GM19452 (cell line): ENCODE measurements around the gene EPC2.
"Not testable (repeated sequence)": the region's sequence is repeated elsewhere in the genome, so short reads cannot be mapped to it uniquely, and the experiment has no call there.

ENCODE experiments used
- ATAC-seq: cut with Tn5 transposase; IDR thresholded peaks from one replicate; pipeline ENCODE4 v1.9.1; 2021; ENCODE audit not compliant: unreplicated experiment

EPC2 gene

DNA sequence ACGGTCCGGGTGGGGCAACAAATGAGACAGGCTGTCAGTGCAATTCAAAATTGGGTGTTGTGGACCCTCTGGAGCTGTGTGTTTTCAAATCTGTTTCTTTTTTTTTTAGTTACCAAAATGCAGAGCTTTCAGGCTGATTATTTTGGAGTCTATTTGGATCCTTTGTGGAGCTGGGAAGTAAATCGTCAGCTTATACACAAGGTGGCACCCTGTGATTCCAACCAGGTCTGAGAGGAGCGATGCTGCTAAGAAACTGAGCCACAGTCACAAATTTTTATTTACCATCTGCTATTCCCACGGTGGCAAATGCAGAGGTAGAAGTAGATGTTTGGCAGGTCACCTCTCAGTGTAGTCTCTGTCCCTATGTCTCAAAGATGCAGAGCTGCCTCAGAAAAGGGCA is 3.8 kb upstream of the EPC2 start:
- ATAC-seq = no peak

- ATAC-seq = no peak
Measured at GRCh38 chr2:148642112-148642744, 2.3 kb upstream of the EPC2 start.

- ATAC-seq = no peak
Measured at GRCh38 chr2:148642891-148643416, 1.6 kb upstream of the EPC2 start.

GRCh38 chr2:148643421-148643820 is 1.1 kb upstream of the EPC2 start:
- peak; percentile 20 for ATAC-seq

DNA sequence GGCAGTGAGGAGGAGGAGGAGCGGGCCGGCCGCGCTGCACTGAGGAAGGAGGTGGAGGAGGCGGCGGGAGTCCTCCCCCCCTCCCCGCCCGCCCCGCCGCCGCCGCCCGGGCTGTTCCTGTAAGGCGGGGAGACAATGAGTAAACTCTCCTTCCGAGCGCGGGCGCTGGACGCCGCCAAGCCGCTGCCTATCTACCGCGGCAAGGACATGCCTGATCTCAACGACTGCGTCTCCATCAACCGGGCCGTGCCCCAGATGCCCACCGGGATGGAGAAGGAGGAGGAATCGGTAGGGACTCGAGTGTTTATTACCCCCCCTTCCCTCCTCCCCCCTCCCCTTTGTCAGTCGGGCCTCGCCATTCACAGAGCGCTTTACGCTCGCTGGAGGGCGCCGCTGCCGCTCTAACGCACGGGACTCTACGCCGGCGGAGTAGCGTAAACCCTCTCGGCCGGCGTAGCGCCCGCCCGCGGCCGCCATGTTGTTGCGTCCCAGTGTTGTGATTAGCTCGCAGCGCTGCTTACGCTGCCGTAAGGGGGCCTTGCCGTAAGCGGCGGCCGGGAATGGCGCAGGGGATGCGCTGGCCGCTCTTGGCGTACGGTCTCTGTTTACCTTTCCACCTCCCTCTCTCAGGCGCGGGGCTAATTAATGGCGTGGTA is 460 bp downstream of the EPC2 start:
- peak; percentile 41 for ATAC-seq

- peak; percentile 42 for ATAC-seq
Measured at GRCh38 chr2:148645539-148646230, 1.1 kb downstream of the EPC2 start.

DNA sequence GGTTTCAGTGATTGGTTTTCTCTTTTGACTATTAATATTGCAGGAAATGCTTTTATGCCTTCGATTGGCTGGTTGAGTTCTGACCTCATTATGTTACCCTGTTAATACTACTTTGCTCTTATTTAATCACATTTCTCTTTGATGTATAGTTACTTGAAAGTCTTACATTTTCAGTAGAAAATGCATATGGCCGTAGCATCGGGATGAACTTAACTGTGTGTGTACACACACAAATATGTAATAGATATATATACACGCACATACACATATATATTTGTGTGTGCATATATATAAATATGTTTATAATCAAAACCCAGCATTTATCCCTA is 1.6 kb downstream of the EPC2 start:
- ATAC-seq = no peak

- not testable (repeated sequence) for ATAC-seq
Measured at GRCh38 chr2:148647711-148648110, 3.2 kb downstream of the EPC2 start.

- no peak for ATAC-seq
Measured at GRCh38 chr2:148649936-148650335, 5.4 kb downstream of the EPC2 start.

GRCh38 chr2:148650881-148651280 is 6.3 kb downstream of the EPC2 start:
- no peak for ATAC-seq

DNA sequence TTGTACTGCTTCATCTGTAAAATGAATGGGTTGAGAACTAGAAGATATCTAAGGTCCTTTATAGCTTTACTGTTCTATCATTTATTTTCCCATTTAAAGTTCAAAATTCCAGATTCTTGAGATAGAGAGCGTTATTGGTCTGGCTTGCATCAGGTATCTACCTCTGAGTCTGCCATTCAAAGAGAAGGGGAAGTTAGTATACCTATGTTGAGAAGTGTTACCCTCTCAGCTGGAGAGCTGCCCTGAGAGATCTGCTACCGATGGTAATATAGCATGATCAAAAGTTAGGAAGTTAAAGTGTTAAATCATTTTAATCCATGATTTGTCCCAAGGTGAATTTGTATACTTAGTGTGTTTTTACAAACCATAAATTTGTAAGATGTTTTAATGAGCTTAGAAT is 7.4 kb downstream of the EPC2 start:
- ATAC-seq = no peak

DNA sequence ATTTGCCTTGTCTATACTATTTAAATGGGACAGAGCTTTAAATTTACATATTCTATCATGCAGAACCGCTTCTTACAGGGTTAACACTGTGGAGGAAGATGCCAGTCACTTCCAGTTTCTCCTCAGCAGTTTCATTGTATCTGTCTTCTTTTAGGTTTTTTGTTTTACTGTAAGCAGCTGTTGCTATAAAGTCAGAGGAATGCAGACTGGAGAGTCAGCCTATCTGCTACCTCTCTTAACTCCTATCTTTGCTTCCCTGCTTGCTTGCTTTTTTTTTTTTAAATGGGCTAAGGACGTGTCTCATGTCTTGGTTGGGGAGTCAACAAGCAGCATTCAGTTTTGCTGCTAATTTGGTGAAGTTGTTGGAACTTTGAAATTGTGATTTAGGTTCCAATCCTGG is 8.9 kb downstream of the EPC2 start:
- ATAC-seq = peak; percentile 87

DNA sequence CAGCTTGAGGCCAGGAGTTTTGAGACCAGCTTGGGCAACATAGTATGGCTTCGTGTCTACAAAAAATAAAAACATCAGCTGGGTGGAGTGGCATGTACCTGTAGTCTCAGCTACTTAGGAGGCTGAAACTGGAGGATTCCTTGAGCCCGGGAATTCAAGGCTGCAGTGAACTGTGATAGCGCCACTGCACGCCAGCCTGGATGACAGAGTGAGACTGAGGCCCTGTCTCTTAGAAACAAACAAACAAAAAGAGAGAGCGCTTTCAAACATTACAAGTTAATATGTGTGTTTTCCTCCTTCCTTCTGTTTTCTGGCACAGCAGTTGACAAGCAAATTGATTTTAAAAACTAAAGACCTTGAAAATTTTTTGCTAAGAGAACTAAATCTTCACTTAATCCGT is 9.9 kb downstream of the EPC2 start:
- no peak for ATAC-seq

DNA sequence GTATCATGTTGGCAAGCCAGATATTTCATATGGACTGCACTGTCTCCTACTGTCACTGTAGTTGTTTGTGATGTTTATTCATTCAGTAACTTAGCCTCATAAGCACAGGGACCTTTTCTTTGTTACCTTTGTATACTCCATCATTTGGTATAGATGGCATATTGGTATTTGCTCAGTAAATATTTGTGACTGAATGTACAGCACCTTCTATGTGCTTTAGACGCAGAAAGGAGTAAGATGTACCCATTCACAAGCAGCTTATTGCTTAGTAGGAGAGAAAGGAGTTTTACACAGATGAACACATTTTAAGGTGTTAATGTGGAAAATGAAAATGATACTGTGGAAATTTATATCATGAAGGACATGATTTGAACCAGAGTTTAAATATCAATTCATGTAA is 12.0 kb downstream of the EPC2 start:
- ATAC-seq = no peak

GRCh38 chr2:148658807-148659722 is 14.5 kb downstream of the EPC2 start:
- ATAC-seq = peak; percentile 96

GRCh38 chr2:148660999-148661398 is 16.4 kb downstream of the EPC2 start:
- ATAC-seq = no peak

DNA sequence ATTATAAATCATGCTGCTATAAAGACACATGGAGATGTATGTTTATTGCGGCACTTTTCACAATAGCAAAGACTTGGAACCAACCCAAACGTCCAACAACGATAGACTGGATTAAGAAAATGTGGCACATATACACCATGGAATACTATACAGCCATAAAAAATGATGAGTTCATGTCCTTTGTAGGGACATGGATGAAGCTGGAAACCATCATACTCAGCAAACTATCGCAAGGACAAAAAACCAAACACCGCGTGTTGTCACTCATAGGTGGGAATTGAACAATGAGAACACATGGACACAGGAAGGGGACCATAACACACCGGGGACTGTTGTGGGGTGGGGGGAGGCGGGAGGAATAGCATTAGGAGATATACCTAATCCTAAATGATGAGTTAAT is 17.8 kb downstream of the EPC2 start:
- ATAC-seq = not testable (repeated sequence)

DNA sequence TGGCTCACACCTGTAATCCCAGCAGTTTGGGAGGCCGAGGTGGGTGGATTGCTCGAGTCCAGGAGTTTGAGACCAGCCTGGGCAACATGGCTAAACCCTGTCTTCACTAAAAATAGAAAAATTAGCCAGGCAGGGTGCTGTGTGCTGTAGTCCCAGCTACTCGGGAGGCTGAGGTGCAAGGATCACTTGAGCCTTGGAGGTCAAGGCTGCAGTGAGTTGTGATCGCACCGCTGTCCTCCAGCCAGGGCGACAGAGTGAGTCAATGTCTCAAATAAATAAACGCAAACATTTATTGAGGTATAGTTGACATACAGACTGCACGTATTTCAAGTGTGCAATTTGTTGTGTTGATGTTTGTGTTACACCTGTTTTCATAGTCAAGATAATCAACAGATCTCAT is 19.7 kb downstream of the EPC2 start:
- ATAC-seq = no peak

DNA sequence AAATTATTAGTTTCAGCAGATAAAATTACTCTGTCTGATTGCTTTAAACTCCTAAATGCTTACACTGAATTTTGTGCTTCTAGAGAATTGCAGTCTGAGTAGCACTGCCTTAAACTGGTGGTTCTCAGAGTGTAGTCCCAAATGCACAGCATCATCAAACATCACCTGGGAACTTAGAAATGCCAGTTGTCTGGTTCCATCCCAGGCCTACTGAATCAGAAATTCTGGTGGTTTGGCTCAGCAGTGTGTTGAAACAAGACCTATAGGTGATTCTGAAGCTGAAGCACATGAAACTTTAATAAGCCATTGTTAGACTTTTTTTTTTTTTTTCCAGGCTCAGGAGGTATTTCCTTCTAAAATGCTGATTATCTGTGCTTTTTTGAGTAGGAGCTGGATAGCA is 22.0 kb downstream of the EPC2 start:
- no peak for ATAC-seq

DNA sequence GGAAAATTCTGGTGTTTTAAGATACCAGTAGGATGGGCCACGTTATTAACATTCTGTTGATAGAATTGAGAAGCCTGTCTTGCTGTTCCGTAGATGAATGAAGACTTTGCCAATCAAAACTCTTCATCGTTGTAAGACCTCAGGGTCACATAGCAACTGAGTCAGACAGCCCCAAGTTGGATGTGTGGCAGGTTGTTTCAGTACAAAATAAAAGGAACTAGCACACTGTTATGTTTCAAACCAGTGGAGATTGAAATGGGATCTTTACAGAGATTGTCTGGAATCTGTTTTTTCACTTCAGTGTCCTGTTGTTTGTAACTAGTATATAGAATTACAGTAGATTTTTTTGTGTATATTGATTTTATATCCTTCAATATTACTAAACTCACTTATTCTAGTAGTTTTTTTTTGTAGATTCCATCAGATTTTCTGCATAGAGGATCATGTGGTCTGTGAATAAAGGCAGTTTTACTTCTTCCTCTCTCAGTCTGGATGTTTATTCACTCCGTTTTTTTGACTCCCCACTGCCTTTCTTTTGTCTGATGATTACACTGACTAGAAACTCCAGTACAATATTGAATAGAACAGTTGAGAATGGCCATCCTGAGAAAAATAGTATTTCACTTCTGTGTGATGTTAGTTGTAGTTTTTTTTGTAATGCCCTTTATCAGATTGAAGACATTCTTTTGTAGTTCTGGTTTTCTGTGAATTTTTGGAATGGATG is 22.7 kb downstream of the EPC2 start:
- no peak for ATAC-seq

DNA sequence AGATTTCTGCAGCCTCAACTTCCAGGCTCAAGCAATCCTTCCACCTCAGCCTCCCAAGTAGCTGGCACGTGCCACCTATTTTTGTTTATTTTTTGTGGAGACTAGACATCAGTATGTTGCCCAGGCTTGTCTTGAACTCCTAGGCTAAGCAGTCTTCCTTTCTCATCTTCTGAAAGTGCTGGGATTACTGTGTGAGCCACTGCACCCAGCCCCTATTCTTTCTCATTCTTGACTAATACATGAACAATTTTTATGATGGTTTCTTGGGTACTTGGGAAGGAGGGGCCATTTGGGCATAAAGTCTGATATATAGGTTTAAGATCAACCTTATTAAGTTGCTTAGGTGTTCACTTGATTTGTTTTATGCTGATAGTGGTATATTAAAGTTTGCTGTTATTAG is 26.2 kb downstream of the EPC2 start:
- ATAC-seq = no peak
